B cell (primary cell): ENCODE measurements around the gene MRPS2. TPM values are rescaled to one million over a fixed set of nuclear protein-coding genes. Genes with fewer than 3 reads are reported as not detected.
"Not testable (repeated sequence)": the region's sequence is repeated elsewhere in the genome, so short reads cannot be mapped to it uniquely, and the experiment has no call there.

Experiments
- ATAC-seq: fragments of 200-7000 bp; cut with Tn5 transposase; one replicate; pipeline ENCODE4 v1.10.0; 2021; ENCODE audit warnings: low read depth, mild to moderate bottlenecking, moderate number of reproducible peaks, moderate library complexity
- CTCF ChIA-PET: fragments of 350-600 bp; sonication (Branson Sonifier 250); formaldehyde crosslinking; loops from one replicate; lab custom pipeline; 2021; ENCODE audit warnings: antibody characterized with exemption, inconsistent platforms; lab: Charles Lee
- POLR2A ChIA-PET: fragments of 350-600 bp; sonication (Branson Sonifier 250); formaldehyde crosslinking; loops from one replicate; lab custom pipeline; 2021; ENCODE audit warnings: antibody characterized with exemption; lab: Charles Lee
- DNase-seq: peaks from one replicate; pipeline ENCODE4 v3.0.0; 2013
- H2AFZ ChIP-seq: 2 replicates; pipeline ENCODE4 v1.6.1; 2012; ENCODE audit warnings: mild to moderate bottlenecking, low read depth, low read length; ENCODE audit not compliant: insufficient read depth, poor library complexity, severe bottlenecking
- H3K27ac ChIP-seq, 2 donors: 1 replicate in 1 of 2; 2 replicates in 1 of 2; pipeline ENCODE4 v1.5.1; 2012 to 2013; ENCODE audit warnings: low read length in 2 of 2, mild to moderate bottlenecking in 2 of 2, moderate library complexity in 1 of 2
- H3K27me3 ChIP-seq, 4 experiments: fragments of 200-600 bp in 1 of 4; sonication (generic) in 1 of 4; replicated peaks in 1 of 4; 1 replicate in 2 of 4; 2 replicates in 2 of 4; pipeline versions ENCODE4 v1.6.1 to v1.7.0; 2013 to 2016; ENCODE audit warnings: low read length in 3 of 4, mild to moderate bottlenecking in 2 of 4, mixed read lengths in 1 of 4, moderate library complexity in 1 of 4; ENCODE audit not compliant: insufficient read depth in 4 of 4, control insufficient read depth in 3 of 4; ENCODE audit errors: control extremely low read depth in 1 of 4
- H3K36me3 ChIP-seq, 2 experiments: replicated peaks in 1 of 2; 1 replicate in 1 of 2; 2 replicates in 1 of 2; pipeline versions ENCODE4 v1.6.1 to v1.7.1; 2013; ENCODE audit warnings: low read length in 1 of 2; ENCODE audit not compliant: insufficient read depth in 2 of 2, control insufficient read depth in 1 of 2; ENCODE audit errors: control extremely low read depth in 1 of 2, extremely low read depth in 1 of 2
- H3K4me1 ChIP-seq, 2 donors: fragments of 200-600 bp in 1 of 2; sonication (generic) in 1 of 2; 1 replicate in 1 of 2; 2 replicates in 1 of 2; pipeline versions ENCODE4 v1.5.1 to v1.6.1; 2013 to 2017; ENCODE audit warnings: low read length in 2 of 2; ENCODE audit not compliant: control insufficient read depth in 2 of 2, insufficient read depth in 2 of 2
- H3K4me2 ChIP-seq: replicated peaks from 2 replicates; pipeline ENCODE3; 2012; ENCODE audit warnings: mild to moderate bottlenecking, low read depth, low read length; ENCODE audit not compliant: poor library complexity, severe bottlenecking
- H3K4me3 ChIP-seq, 5 experiments: fragments of 200-600 bp in 1 of 5; sonication (generic) in 1 of 5; 1 replicate in 3 of 5; 2 replicates in 2 of 5; pipeline versions ENCODE4 v1.5.1 to v1.7.0; 2011 to 2016; ENCODE audit warnings: low read length in 4 of 5, mild to moderate bottlenecking in 4 of 5, low read depth in 2 of 5, control low read depth in 1 of 5, moderate library complexity in 1 of 5; ENCODE audit not compliant: insufficient read depth in 1 of 5; ENCODE audit errors: control extremely low read depth in 1 of 5, extremely low read depth in 1 of 5
- H3K79me2 ChIP-seq: fragments of 200-600 bp; sonication (generic); one replicate; pipeline ENCODE4 v1.6.0; 2016; ENCODE audit warnings: low read length; ENCODE audit not compliant: control insufficient read depth, insufficient read depth
- H3K9ac ChIP-seq: fragments of 200-600 bp; sonication (generic); 2 replicates; pipeline ENCODE4 v1.6.1; 2017; ENCODE audit warnings: mild to moderate bottlenecking, low read length, moderate library complexity
- H3K9me3 ChIP-seq, 3 donors: one replicate each; pipeline versions ENCODE4 v1.6.1 to v1.7.1; 2013; ENCODE audit warnings: low read length in 2 of 3; ENCODE audit not compliant: control insufficient read depth in 2 of 3, insufficient read depth in 1 of 3; ENCODE audit errors: control extremely low read depth in 1 of 3
- H4K20me1 ChIP-seq: 2 replicates; pipeline ENCODE4 v1.6.0; 2012; ENCODE audit warnings: mild to moderate bottlenecking, low read length; ENCODE audit not compliant: insufficient read depth, control insufficient read depth, poor library complexity, severe bottlenecking
- H3K27ac Mint-ChIP-seq: one replicate; pipeline ENCODE4 v1.8.0; 2021; ENCODE audit warnings: mixed read lengths
- H3K27me3 Mint-ChIP-seq: one replicate; pipeline ENCODE4 v1.8.0; 2021; ENCODE audit warnings: mixed read lengths
- H3K4me1 Mint-ChIP-seq: one replicate; pipeline ENCODE4 v1.8.0; 2021; ENCODE audit warnings: mixed read lengths
- H3K4me3 Mint-ChIP-seq: one replicate; pipeline ENCODE4 v1.8.0; 2021; ENCODE audit warnings: mixed read lengths
- H3K9me3 Mint-ChIP-seq: one replicate; pipeline ENCODE4 v1.8.0; 2022; ENCODE audit warnings: mixed read lengths; ENCODE audit not compliant: insufficient read depth
- EZH2 ChIP-seq: IDR thresholded peaks from 2 replicates; pipeline ENCODE4 v1.6.1; 2012; ENCODE audit warnings: borderline replicate concordance, low read depth, mild to moderate bottlenecking, moderate library complexity, low read length; ENCODE audit not compliant: insufficient read depth, poor library complexity, severe bottlenecking
- WGBS: methylation state at CpG from one replicate; pipeline ENCODE4 v1.1.5; 2013; ENCODE audit warnings: missing lambda C conversion rate; ENCODE audit not compliant: insufficient coverage; 5-methylcytosine and 5-hydroxymethylcytosine counted together
- intact Hi-C: fragments of 100-400 bp; cut with micrococcal nuclease; formaldehyde crosslinking; loops from one replicate; pipeline ENCODE4 v1.10.0; 2022
- polyA plus RNA-seq: library from polyadenylated mRNA; depleted of rRNA; stranded (reverse); fragments of >200 nt; gene quantifications from 2 replicates; pipeline ENCODE4 v1.2.3, GENCODE V29; 2012
- total RNA-seq, 2 donors: library from RNA; stranded (reverse); fragments of 120-200 nt in 1 of 2; gene quantifications; 1 replicate in 1 of 2; 2 replicates in 1 of 2; pipeline versions ENCODE4 v1.2.3 to v1.2.4, GENCODE V29; 2013 to 2022
- TF ChIP-seq, protein P1 (sequence below): fragments of 200-600 bp; IDR thresholded peaks from one replicate; pipeline ENCODE4 v1.8.0; 2022; ENCODE audit warnings: antibody characterized with exemption, mild to moderate bottlenecking

Gene MRPS2
- total and polyA plus RNA-seq, 2 donors (not counting 1 experiment from before 2014, with no cell fraction given) = 26.7 to 55.1 TPM

- Histone ChIP-seq H3K4me1 (no peaks in the 10 kb centered on the region), H3K79me2 (no peaks in the 10 kb centered on the region), H3K9ac (no peak overlapping the region), H3K9me3 (peaks cover 0 to 3% (median 0%) of the 10 kb centered on the region in 3 donors), H4K20me1 (no peaks in the 10 kb centered on the region), H3K4me3 (no peak overlapping the region), H3K27ac (no peak overlapping the region), H3K4me2 (no peak overlapping the region), H3K27me3 (peaks cover 0 to 3% (median 0%) of the 10 kb centered on the region in 4 experiments), H2AFZ (no peak overlapping the region), H3K36me3 (no peaks in the 10 kb centered on the region)
- DNase-seq (no peak), ATAC-seq (no peak)
- WGBS = 74% methylated on average over 13 of the region's 19 CpGs
- ChIA-PET POLR2A (no interaction called here), CTCF (no interaction called here)
- peaks cover 5% of the 10 kb centered on the region for H3K9me3 Mint-ChIP-seq
- intact Hi-C loops = no loop called here
- TF ChIP-seq, protein P1, sequence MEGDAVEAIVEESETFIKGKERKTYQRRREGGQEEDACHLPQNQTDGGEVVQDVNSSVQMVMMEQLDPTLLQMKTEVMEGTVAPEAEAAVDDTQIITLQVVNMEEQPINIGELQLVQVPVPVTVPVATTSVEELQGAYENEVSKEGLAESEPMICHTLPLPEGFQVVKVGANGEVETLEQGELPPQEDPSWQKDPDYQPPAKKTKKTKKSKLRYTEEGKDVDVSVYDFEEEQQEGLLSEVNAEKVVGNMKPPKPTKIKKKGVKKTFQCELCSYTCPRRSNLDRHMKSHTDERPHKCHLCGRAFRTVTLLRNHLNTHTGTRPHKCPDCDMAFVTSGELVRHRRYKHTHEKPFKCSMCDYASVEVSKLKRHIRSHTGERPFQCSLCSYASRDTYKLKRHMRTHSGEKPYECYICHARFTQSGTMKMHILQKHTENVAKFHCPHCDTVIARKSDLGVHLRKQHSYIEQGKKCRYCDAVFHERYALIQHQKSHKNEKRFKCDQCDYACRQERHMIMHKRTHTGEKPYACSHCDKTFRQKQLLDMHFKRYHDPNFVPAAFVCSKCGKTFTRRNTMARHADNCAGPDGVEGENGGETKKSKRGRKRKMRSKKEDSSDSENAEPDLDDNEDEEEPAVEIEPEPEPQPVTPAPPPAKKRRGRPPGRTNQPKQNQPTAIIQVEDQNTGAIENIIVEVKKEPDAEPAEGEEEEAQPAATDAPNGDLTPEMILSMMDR = no peak
- TF ChIP-seq EZH2 = no peak
- H3K27ac Mint-ChIP-seq = no peak overlapping the region
- no peak overlapping the region for H3K4me3 Mint-ChIP-seq
- peaks cover 31% of the 10 kb centered on the region for H3K27me3 Mint-ChIP-seq
- no peaks in the 10 kb centered on the region for H3K4me1 Mint-ChIP-seq
Measured at GRCh38 chr9:135456436-135457104, 43.9 kb upstream of the MRPS2 start.

DNA sequence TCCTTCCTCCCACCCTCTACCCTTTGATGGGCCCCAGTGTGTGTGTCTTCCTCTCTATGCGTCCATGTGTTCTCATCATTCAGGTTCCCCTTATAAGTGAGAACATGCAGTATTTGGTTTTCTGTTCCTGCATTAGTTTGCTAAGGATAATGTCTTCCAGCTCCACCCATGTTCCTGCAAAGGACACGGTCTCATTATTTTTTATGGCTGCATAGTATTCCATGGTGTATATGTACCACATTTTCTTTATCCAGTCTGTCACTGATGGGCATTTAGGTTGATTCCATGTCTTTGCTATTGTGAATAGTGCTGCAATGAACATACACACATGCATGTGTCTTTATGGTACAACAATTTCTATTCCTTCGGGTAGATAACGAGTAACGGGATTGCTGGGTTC is 42.0 kb upstream of the MRPS2 start:
- H3K27ac Mint-ChIP-seq, H3K4me3 ChIP-seq, H2AFZ ChIP-seq, H4K20me1 ChIP-seq, H3K4me3 Mint-ChIP-seq, CTCF ChIA-PET, H3K9me3 Mint-ChIP-seq, H3K36me3 ChIP-seq, H3K4me1 Mint-ChIP-seq, H3K9me3 ChIP-seq, H3K4me2 ChIP-seq, DNase-seq, intact Hi-C loops, POLR2A ChIA-PET, H3K27me3 ChIP-seq, ATAC-seq, H3K9ac ChIP-seq, H3K79me2 ChIP-seq, H3K27ac ChIP-seq, H3K4me1 ChIP-seq: not testable (repeated sequence)
- WGBS = 100% methylated on average over 1 of the region's 5 CpGs
- H3K27me3 Mint-ChIP-seq = peaks cover 31% of the 10 kb centered on the region
